GM23248 (cell line): Measurements from ENCODE around the gene SPINT1. TPM values are rescaled to one million over a fixed set of nuclear protein-coding genes. Genes with fewer than 3 reads are reported as not detected.

Source experiments
- DNase-seq: peaks from one replicate; pipeline ENCODE4 v3.0.0-alpha.2; 2015
- H2AFZ ChIP-seq: fragments of 200-600 bp; sonication (generic); 2 replicates; pipeline ENCODE4 v1.6.1; 2016; ENCODE audit warnings: antibody characterized with exemption
- H3F3A ChIP-seq: fragments of 200-600 bp; sonication (generic); 2 replicates; pipeline ENCODE4 v1.6.1; 2016; ENCODE audit warnings: mild to moderate bottlenecking, antibody characterized with exemption, mixed run types; ENCODE audit not compliant: insufficient read depth
- H3K27ac ChIP-seq: fragments of 200-600 bp; sonication (generic); 2 replicates; pipeline ENCODE4 v1.5.1; 2016; ENCODE audit warnings: mild to moderate bottlenecking
- H3K27me3 ChIP-seq: fragments of 200-600 bp; sonication (generic); replicated peaks from 2 replicates; pipeline ENCODE4 v1.6.1; 2016; ENCODE audit warnings: mild to moderate bottlenecking; ENCODE audit not compliant: insufficient read depth
- H3K36me3 ChIP-seq: fragments of 200-600 bp; sonication (generic); 2 replicates; pipeline ENCODE4 v1.6.1; 2016; ENCODE audit warnings: low read depth, mild to moderate bottlenecking
- H3K4me1 ChIP-seq: fragments of 200-600 bp; sonication (generic); 2 replicates; pipeline ENCODE4 v1.6.1; 2016; ENCODE audit warnings: mild to moderate bottlenecking; ENCODE audit not compliant: insufficient read depth
- H3K4me2 ChIP-seq: fragments of 200-600 bp; sonication (generic); one replicate; pipeline ENCODE4 v1.6.1; 2016; ENCODE audit warnings: mild to moderate bottlenecking; ENCODE audit not compliant: unreplicated experiment
- H3K4me3 ChIP-seq: fragments of 200-600 bp; sonication (generic); 2 replicates; pipeline ENCODE4 v1.5.1; 2016; ENCODE audit warnings: mild to moderate bottlenecking
- H3K79me2 ChIP-seq: fragments of 200-600 bp; sonication (generic); 2 replicates; pipeline ENCODE4 v1.6.1; 2016; ENCODE audit warnings: mild to moderate bottlenecking; ENCODE audit not compliant: insufficient read depth
- H3K9ac ChIP-seq: fragments of 200-600 bp; sonication (generic); 2 replicates; pipeline ENCODE4 v1.6.1; 2016; ENCODE audit warnings: mild to moderate bottlenecking
- H3K9me2 ChIP-seq: fragments of 200-600 bp; sonication (generic); 2 replicates; pipeline ENCODE4 v1.6.1; 2016; ENCODE audit warnings: mixed run types, mild to moderate bottlenecking, moderate library complexity; ENCODE audit not compliant: insufficient read depth
- H3K9me3 ChIP-seq: fragments of 200-600 bp; sonication (generic); one replicate; pipeline ENCODE4 v1.6.1; 2017; ENCODE audit warnings: low read depth
- H4K20me1 ChIP-seq: fragments of 200-600 bp; sonication (generic); 2 replicates; pipeline ENCODE4 v1.6.0; 2016; ENCODE audit not compliant: insufficient read depth
- EZH2 ChIP-seq: fragments of 200-600 bp; sonication (generic); IDR thresholded peaks from 2 replicates; pipeline ENCODE4 v1.6.1; 2018; ENCODE audit warnings: antibody characterized with exemption, mild to moderate bottlenecking; ENCODE audit not compliant: insufficient read depth, poor library complexity, severe bottlenecking
- EZH2phosphoT487 ChIP-seq: fragments of 200-600 bp; sonication (generic); IDR thresholded peaks from 2 replicates; pipeline ENCODE4 v1.6.1; 2018; ENCODE audit warnings: antibody characterized with exemption, moderate library complexity, mild to moderate bottlenecking, low read depth; ENCODE audit not compliant: insufficient read depth
- WGBS, 2 experiments: methylation state at CpG; one replicate each; pipeline ENCODE4 v1.1.6; 2015 to 2017; ENCODE audit warnings: low lambda C conversion rate in 2 of 2, low coverage in 1 of 2; ENCODE audit errors: missing lambda C conversion rate in 2 of 2; 5-methylcytosine and 5-hydroxymethylcytosine counted together
- in situ Hi-C: fragments of 300-500 bp; cut with MboI; formaldehyde crosslinking; loops from 2 replicates; pipeline ENCODE4 v1.15.0; 2020
- polyA plus RNA-seq: library from polyadenylated mRNA; unstranded; fragments of >200 nt; fragmentation: Nextera tagmentation; extraction: Ambion mirVana; gene quantifications from 2 replicates; pipeline ENCODE4 v1.2.1, GENCODE V29; 2016
- total RNA-seq: library from RNA; depleted of rRNA; stranded (reverse); fragments of >200 nt; shearing (Covaris generic); gene quantifications from 2 replicates; pipeline ENCODE4 v1.2.3, GENCODE V29; 2014

The SPINT1 gene
- total and polyA plus RNA-seq, 2 experiments from 2014 or later: 0.19 to 7.8 TPM

- no peak for TF ChIP-seq EZH2
- TF ChIP-seq EZH2phosphoT487: no peak
- H3K79me2 ChIP-seq: peaks cover 30% of the 10 kb centered on the region
- H3K27ac ChIP-seq: no peak overlapping the region
- no peak overlapping the region for H3K4me2 ChIP-seq
- peaks cover 24% of the 10 kb centered on the region for H3F3A ChIP-seq
- peaks cover 6% of the 10 kb centered on the region; the same call in 1 of the 2 replicates for H3K36me3 ChIP-seq
- H3K9me2 ChIP-seq: no peaks in the 10 kb centered on the region
- H3K27me3 ChIP-seq: no peaks in the 10 kb centered on the region
- H3K4me3 ChIP-seq: no peak overlapping the region
- no peak overlapping the region for H3K9ac ChIP-seq
- 82 to 86% methylated on average over 28 to 33 of the region's 33 CpGs for WGBS, 2 experiments
- H2AFZ ChIP-seq: no peak overlapping the region
- H3K9me3 ChIP-seq: no peaks in the 10 kb centered on the region
- DNase-seq: no peak
- in situ Hi-C loops: loop anchor here (10.0 kb wide), 1 partner anchor 122 kb away; no protein-coding TSS in a partner anchor
- H4K20me1 ChIP-seq: no peaks in the 10 kb centered on the region
- peaks cover 13% of the 10 kb centered on the region for H3K4me1 ChIP-seq
These were observed 59.0 kb downstream of the SPINT1 start for GRCh38 chr15:40902605-40903561.

GRCh38 chr15:40904552-40905201, 60.8 kb downstream of the SPINT1 start:
- peaks cover 14% of the 10 kb centered on the region for H3K4me1 ChIP-seq
- no peak overlapping the region for H2AFZ ChIP-seq
- TF ChIP-seq EZH2 (no peak), EZH2phosphoT487 (no peak)
- H3K27me3 ChIP-seq: no peaks in the 10 kb centered on the region
- no peaks in the 10 kb centered on the region for H3K9me3 ChIP-seq
- H3K9ac ChIP-seq: no peak overlapping the region
- no peak overlapping the region for H3K27ac ChIP-seq
- no peaks in the 10 kb centered on the region; the same call in 1 of the 2 replicates for H3K36me3 ChIP-seq
- in situ Hi-C loops: loop anchor here (10.0 kb wide), 1 partner anchor 120 kb away; no protein-coding TSS in a partner anchor
- no peak overlapping the region for H3K4me2 ChIP-seq
- no peak for DNase-seq
- WGBS, 2 experiments: 63 to 65% methylated on average over 6 to 7 of the region's 7 CpGs
- peaks cover 22% of the 10 kb centered on the region for H3K79me2 ChIP-seq
- H3K4me3 ChIP-seq: no peak overlapping the region
- peaks cover 28% of the 10 kb centered on the region for H3F3A ChIP-seq
- H4K20me1 ChIP-seq: no peaks in the 10 kb centered on the region
- no peaks in the 10 kb centered on the region for H3K9me2 ChIP-seq

DNA sequence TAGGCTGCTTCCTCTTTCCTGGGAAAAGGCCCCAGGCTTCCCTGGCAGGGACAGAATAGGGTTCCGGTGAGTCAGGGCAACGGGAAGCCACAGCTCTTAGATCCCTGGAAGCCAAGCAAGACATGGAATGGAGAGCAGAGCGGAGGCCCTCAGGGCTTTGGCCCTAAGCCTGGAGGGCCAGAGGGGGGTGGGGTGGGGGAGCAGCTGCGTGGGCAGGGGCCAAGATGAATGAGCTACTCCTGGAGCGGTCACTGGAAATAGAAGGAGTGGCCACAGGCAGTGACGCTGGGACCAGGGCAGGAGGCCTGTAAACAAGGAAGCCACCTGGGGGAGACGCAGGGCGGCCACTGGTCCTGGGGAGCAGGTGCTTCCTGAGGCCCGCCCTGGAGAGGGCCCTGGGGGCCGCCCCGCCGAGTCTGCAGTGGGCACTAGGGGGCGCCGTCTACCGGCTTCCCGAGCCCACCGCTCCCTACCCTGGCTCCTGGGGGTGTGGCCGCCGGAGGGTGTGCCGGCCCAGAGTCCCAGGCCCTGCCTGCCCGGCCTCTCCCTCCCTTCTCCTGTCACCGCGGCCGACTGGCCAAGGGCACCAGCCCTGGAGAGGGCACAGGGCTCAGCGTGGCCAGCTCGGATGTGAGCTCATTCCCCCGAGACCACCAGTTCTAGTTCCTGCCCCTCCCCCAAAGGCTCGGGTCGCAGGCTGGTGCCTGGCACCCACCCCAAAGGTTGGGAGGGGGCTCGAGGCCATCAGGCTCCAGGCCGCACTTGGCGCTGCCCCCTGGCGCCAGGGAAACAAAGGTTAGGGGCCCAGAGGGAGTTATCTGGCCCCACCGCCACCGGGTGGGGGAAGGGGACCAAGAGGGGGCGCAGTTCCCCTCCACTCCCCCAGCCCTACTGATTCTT, 62.5 kb downstream of the SPINT1 start:
- in situ Hi-C loops: loop anchor here (10.0 kb wide), 1 partner anchor 118 kb away; no protein-coding TSS in a partner anchor
- Histone ChIP-seq H3K9me2 (no peaks in the 10 kb centered on the region), H3K27ac (peak overlapping the region; percentile 75), H4K20me1 (no peaks in the 10 kb centered on the region), H3F3A (peaks cover 28% of the 10 kb centered on the region), H3K4me2 (peak overlapping the region; percentile 79), H3K9me3 (no peaks in the 10 kb centered on the region), H3K36me3 (no peaks in the 10 kb centered on the region; the same call in 1 of the 2 replicates), H3K27me3 (no peaks in the 10 kb centered on the region), H2AFZ (peak overlapping the region; percentile 49), H3K4me3 (peak overlapping the region; percentile 63), H3K9ac (peak overlapping the region; percentile 72), H3K79me2 (peaks cover 6% of the 10 kb centered on the region), H3K4me1 (peaks cover 24% of the 10 kb centered on the region)
- 1 to 2% methylated on average over 33 to 35 of the region's 36 CpGs for WGBS, 2 experiments
- TF ChIP-seq EZH2: no peak
- no peak for TF ChIP-seq EZH2phosphoT487
- DNase-seq: peak; percentile 97
